H9 (cell line): ENCODE measurements around the gene WAC. TPM values are rescaled to one million over a fixed set of nuclear protein-coding genes. Genes with fewer than 3 reads are reported as not detected.

Experiments
- DNase-seq: peaks from one replicate; pipeline ENCODE4 v3.0.0-alpha.2; 2017
- H2AFZ ChIP-seq: one replicate; pipeline ENCODE4 v1.6.1; 2013; ENCODE audit warnings: mild to moderate bottlenecking, low read length, control low read depth, moderate library complexity
- H2AK5ac ChIP-seq: 2 replicates; pipeline ENCODE4 v1.6.1; 2013; ENCODE audit warnings: low read length, control low read depth, mixed read lengths; ENCODE audit not compliant: insufficient read length
- H2BK120ac ChIP-seq: one replicate; pipeline ENCODE4 v1.6.1; 2013; ENCODE audit warnings: low read depth, mild to moderate bottlenecking, low read length, control low read depth, inconsistent platforms; ENCODE audit not compliant: poor library complexity, severe bottlenecking
- H2BK12ac ChIP-seq: 2 replicates; pipeline ENCODE4 v1.6.1; 2013; ENCODE audit warnings: low read length, control low read depth, mixed read lengths, low read depth; ENCODE audit not compliant: insufficient read length
- H2BK15ac ChIP-seq: 2 replicates; pipeline ENCODE4 v1.6.1; 2013; ENCODE audit warnings: low read depth, low read length, control low read depth
- H2BK20ac ChIP-seq: one replicate; pipeline ENCODE4 v1.6.1; 2013; ENCODE audit warnings: low read depth, mild to moderate bottlenecking, low read length, control low read depth, inconsistent platforms; ENCODE audit not compliant: poor library complexity, severe bottlenecking
- H2BK5ac ChIP-seq: 2 replicates; pipeline ENCODE4 v1.6.1; 2013; ENCODE audit warnings: low read length, control low read depth, mixed read lengths; ENCODE audit not compliant: insufficient read length
- H3K14ac ChIP-seq: 2 replicates; pipeline ENCODE4 v1.6.1; 2013; ENCODE audit warnings: low read length, control low read depth; ENCODE audit not compliant: insufficient read depth
- H3K18ac ChIP-seq: 2 replicates; pipeline ENCODE4 v1.6.1; 2013; ENCODE audit warnings: low read depth, mild to moderate bottlenecking, mixed read lengths, low read length, control low read depth; ENCODE audit not compliant: insufficient read length
- H3K23ac ChIP-seq: 2 replicates; pipeline ENCODE4 v1.6.1; 2013; ENCODE audit warnings: low read length, control low read depth, mixed read lengths, low read depth; ENCODE audit not compliant: insufficient read length
- H3K23me2 ChIP-seq: 2 replicates; pipeline ENCODE4 v1.6.1; 2013; ENCODE audit warnings: low read depth, mild to moderate bottlenecking, mixed read lengths, low read length, control low read depth; ENCODE audit not compliant: insufficient read length, poor library complexity, severe bottlenecking
- H3K27ac ChIP-seq: 2 replicates; pipeline ENCODE4 v1.5.1; 2013; ENCODE audit warnings: low read length, control low read depth, mixed read lengths, low read depth; ENCODE audit not compliant: insufficient read length
- H3K27me3 ChIP-seq: 2 replicates; pipeline ENCODE4 v1.6.1; 2013; ENCODE audit warnings: low read length, control low read depth, inconsistent platforms; ENCODE audit not compliant: insufficient read depth
- H3K4ac ChIP-seq: 2 replicates; pipeline ENCODE4 v1.6.1; 2013; ENCODE audit warnings: low read depth, mild to moderate bottlenecking, control low read depth, inconsistent platforms, low read length, moderate library complexity
- H3K4me1 ChIP-seq: 2 replicates; pipeline ENCODE4 v1.6.1; 2013; ENCODE audit warnings: low read length, control low read depth, inconsistent platforms; ENCODE audit not compliant: insufficient read depth
- H3K4me2 ChIP-seq: 2 replicates; pipeline ENCODE4 v1.6.1; 2013; ENCODE audit warnings: low read length, control low read depth, mixed read lengths; ENCODE audit not compliant: insufficient read length, insufficient read depth
- H3K56ac ChIP-seq: 2 replicates; pipeline ENCODE4 v1.6.1; 2013; ENCODE audit warnings: low read depth, mild to moderate bottlenecking, mixed read lengths, low read length, control low read depth; ENCODE audit not compliant: insufficient read length
- H3K79me1 ChIP-seq: 2 replicates; pipeline ENCODE4 v1.6.1; 2013; ENCODE audit warnings: low read depth, mild to moderate bottlenecking, moderate library complexity, low read length, control low read depth, inconsistent platforms; ENCODE audit not compliant: insufficient read depth, poor library complexity, severe bottlenecking
- H3K79me2 ChIP-seq: 2 replicates; pipeline ENCODE4 v1.6.1; 2013; ENCODE audit warnings: low read length, control low read depth, inconsistent platforms; ENCODE audit not compliant: insufficient read depth
- H3K9ac ChIP-seq: 2 replicates; pipeline ENCODE4 v1.6.1; 2013; ENCODE audit warnings: low read length, control low read depth, mixed read lengths; ENCODE audit not compliant: insufficient read length; ENCODE audit errors: extremely low read depth
- H3K9me3 ChIP-seq: one replicate; pipeline ENCODE4 v1.6.1; 2013; ENCODE audit warnings: low read depth, low read length, inconsistent platforms; ENCODE audit not compliant: control insufficient read depth
- H3T11ph ChIP-seq: one replicate; pipeline ENCODE4 v1.6.1; 2013; ENCODE audit warnings: mild to moderate bottlenecking, low read length, control low read depth, inconsistent platforms
- H4K20me1 ChIP-seq: one replicate; pipeline ENCODE4 v1.6.1; 2013; ENCODE audit not compliant: control insufficient read depth, insufficient read length, insufficient read depth
- H4K5ac ChIP-seq: 2 replicates; pipeline ENCODE4 v1.6.1; 2013; ENCODE audit warnings: low read depth, mild to moderate bottlenecking, mixed read lengths, low read length, control low read depth; ENCODE audit not compliant: insufficient read length
- H4K8ac ChIP-seq: replicated peaks from 2 replicates; pipeline ENCODE4 v1.6.1; 2013; ENCODE audit warnings: low read length, control low read depth, mixed read lengths, low read depth; ENCODE audit not compliant: insufficient read length
- H4K91ac ChIP-seq: 2 replicates; pipeline ENCODE4 v1.6.1; 2013; ENCODE audit warnings: low read depth, mild to moderate bottlenecking, moderate library complexity, mixed read lengths, low read length, control low read depth; ENCODE audit not compliant: insufficient read length
- H3K27ac Mint-ChIP-seq, 3 experiments: 2 replicates in 2 of 3; 3 replicates in 1 of 3; pipeline ENCODE4 v1.8.0; 2020 to 2021; ENCODE audit warnings: mixed read lengths in 3 of 3, mild to moderate bottlenecking in 1 of 3, moderate library complexity in 1 of 3
- H3K27me3 Mint-ChIP-seq: 2 replicates; pipeline ENCODE4 v1.8.0; 2021; ENCODE audit warnings: low read depth, mild to moderate bottlenecking, moderate library complexity, mixed read lengths
- H3K36me3 Mint-ChIP-seq, 3 experiments: 2 replicates in 2 of 3; 3 replicates in 1 of 3; pipeline ENCODE4 v1.8.0; 2020 to 2021; ENCODE audit warnings: low read depth in 3 of 3, mixed read lengths in 3 of 3; ENCODE audit not compliant: insufficient read depth in 1 of 3
- H3K4me1 Mint-ChIP-seq, 2 experiments: 2 replicates each; pipeline ENCODE4 v1.8.0; 2020; ENCODE audit warnings: mixed read lengths in 2 of 2
- H3K4me3 Mint-ChIP-seq, 2 experiments: 2 replicates in 1 of 2; 3 replicates in 1 of 2; pipeline ENCODE4 v1.8.0; 2020 to 2021; ENCODE audit warnings: mild to moderate bottlenecking in 2 of 2, mixed read lengths in 2 of 2, moderate library complexity in 1 of 2
- H3K9me3 Mint-ChIP-seq, 2 experiments: 2 replicates in 1 of 2; 3 replicates in 1 of 2; pipeline ENCODE4 v1.8.0; 2020; ENCODE audit warnings: mild to moderate bottlenecking in 2 of 2, mixed read lengths in 2 of 2, moderate library complexity in 1 of 2
- WGBS: extraction: QIAGEN DNeasy Blood & Tissue Kit; methylation state at CpG from one replicate; pipeline ENCODE4 v1.1.7; 2013; ENCODE audit warnings: missing lambda C conversion rate, low lambda C conversion rate, mixed read lengths; ENCODE audit not compliant: insufficient read length; ENCODE audit errors: extremely low coverage; 5-methylcytosine and 5-hydroxymethylcytosine counted together
- total RNA-seq: library from RNA; stranded (reverse); gene quantifications from 2 replicates; pipeline ENCODE4 v1.2.1, GENCODE V29; 2021
- TF ChIP-seq, protein P1 (sequence below): fragments of 200-600 bp; sonication (generic); conservative IDR thresholded peaks from 3 replicates; pipeline ENCODE4 v1.8.0; 2021; ENCODE audit warnings: antibody characterized with exemption, mild to moderate bottlenecking

The WAC gene
- total RNA-seq, 1 experiment from 2014 or later: 130 TPM

DNA sequence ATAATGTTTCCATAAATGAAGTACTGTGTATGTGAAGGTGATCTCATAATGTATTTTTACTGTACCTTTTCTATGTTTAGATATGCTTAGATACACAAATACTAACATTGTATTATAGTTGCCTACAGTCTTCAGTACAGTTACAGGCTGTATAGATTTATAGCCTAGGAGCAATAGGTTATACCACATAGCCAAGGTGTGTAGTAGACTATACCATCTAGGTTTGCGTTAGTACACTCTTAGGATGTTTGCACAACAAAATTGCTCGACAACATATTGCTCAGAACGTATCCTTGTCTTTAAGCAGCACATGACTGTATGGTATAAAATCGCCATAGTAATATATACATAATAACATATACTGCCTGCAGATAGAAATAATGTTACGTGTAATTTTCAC, 42.9 kb downstream of the WAC start:
- no peak overlapping the region for H2AK5ac ChIP-seq
- Mint-ChIP-seq H3K9me3 (no peaks in the 10 kb centered on the region), H3K27ac (no peak overlapping the region)

More for the DNA sequence above, 42.9 kb downstream of the WAC start:
- no peak overlapping the region for H4K91ac ChIP-seq
- H3K4me2 ChIP-seq: no peak overlapping the region
- H3K23ac ChIP-seq: no peak overlapping the region
- H3K79me1 ChIP-seq: no peaks in the 10 kb centered on the region
- TF ChIP-seq, protein P1, sequence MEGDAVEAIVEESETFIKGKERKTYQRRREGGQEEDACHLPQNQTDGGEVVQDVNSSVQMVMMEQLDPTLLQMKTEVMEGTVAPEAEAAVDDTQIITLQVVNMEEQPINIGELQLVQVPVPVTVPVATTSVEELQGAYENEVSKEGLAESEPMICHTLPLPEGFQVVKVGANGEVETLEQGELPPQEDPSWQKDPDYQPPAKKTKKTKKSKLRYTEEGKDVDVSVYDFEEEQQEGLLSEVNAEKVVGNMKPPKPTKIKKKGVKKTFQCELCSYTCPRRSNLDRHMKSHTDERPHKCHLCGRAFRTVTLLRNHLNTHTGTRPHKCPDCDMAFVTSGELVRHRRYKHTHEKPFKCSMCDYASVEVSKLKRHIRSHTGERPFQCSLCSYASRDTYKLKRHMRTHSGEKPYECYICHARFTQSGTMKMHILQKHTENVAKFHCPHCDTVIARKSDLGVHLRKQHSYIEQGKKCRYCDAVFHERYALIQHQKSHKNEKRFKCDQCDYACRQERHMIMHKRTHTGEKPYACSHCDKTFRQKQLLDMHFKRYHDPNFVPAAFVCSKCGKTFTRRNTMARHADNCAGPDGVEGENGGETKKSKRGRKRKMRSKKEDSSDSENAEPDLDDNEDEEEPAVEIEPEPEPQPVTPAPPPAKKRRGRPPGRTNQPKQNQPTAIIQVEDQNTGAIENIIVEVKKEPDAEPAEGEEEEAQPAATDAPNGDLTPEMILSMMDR: no peak
- H2BK5ac ChIP-seq: no peak overlapping the region
- no peak overlapping the region for H2BK20ac ChIP-seq
- H3K27ac ChIP-seq: no peak overlapping the region
- H3K9ac ChIP-seq: no peak overlapping the region
- no peak overlapping the region for H3K56ac ChIP-seq
- H3K14ac ChIP-seq: no peak overlapping the region
- H3K27me3 Mint-ChIP-seq: no peaks in the 10 kb centered on the region
- H2BK15ac ChIP-seq: no peak overlapping the region
- no peak overlapping the region for H3K4me3 Mint-ChIP-seq
- H2BK12ac ChIP-seq: no peak overlapping the region
- H3K36me3 Mint-ChIP-seq: peaks cover 5 to 22% (median 17%) of the 10 kb centered on the region in 3 experiments; a peak in 5 of 7 replicates
- H3K9me3 ChIP-seq: no peaks in the 10 kb centered on the region
- H3K23me2 ChIP-seq: no peaks in the 10 kb centered on the region
- no peak for DNase-seq
- H4K8ac ChIP-seq: no peak overlapping the region
- no peak overlapping the region for H3K4ac ChIP-seq
- H4K20me1 ChIP-seq: no peaks in the 10 kb centered on the region
- H3T11ph ChIP-seq: no peak overlapping the region
- no peak overlapping the region for H3K18ac ChIP-seq
- H3K79me2 ChIP-seq: peaks cover 45% of the 10 kb centered on the region
- H4K5ac ChIP-seq: no peak overlapping the region
- H2BK120ac ChIP-seq: no peak overlapping the region
- H3K4me1 ChIP-seq: no peaks in the 10 kb centered on the region; the same call in 1 of the 2 replicates
- H2AFZ ChIP-seq: no peak overlapping the region
- no peaks in the 10 kb centered on the region for H3K27me3 ChIP-seq
- H3K4me1 Mint-ChIP-seq: peaks cover 42 to 55% of the 10 kb centered on the region in 2 experiments
- WGBS: no CpG with 5 or more reads among the region's 5 CpGs
